HCT116 (cell line): ENCODE data around the gene KCNA2.

Source experiments
- POLR2A ChIP-seq: IDR thresholded peaks from 2 replicates; pipeline ENCODE4 v1.7.0; 2011; ENCODE audit warnings: borderline replicate concordance; ENCODE audit not compliant: insufficient read depth, insufficient read length; ENCODE audit errors: extremely low read depth
- TF ChIP-seq, protein P1 (sequence below), 3 experiments: fragments of 200-600 bp in 1 of 3; sonication (generic) in 1 of 3; IDR thresholded peaks in 2 of 3; conservative IDR thresholded peaks in 1 of 3; 2 replicates each; pipeline ENCODE4 v1.5.1; 2012 to 2017; ENCODE audit warnings: low read depth in 2 of 3, low read length in 2 of 3, antibody characterized with exemption in 1 of 3, borderline replicate concordance in 1 of 3, control low read depth in 1 of 3, mild to moderate bottlenecking in 1 of 3, mixed read lengths in 1 of 3, mixed run types in 1 of 3, moderate library complexity in 1 of 3; ENCODE audit not compliant: insufficient read depth in 1 of 3

DNA sequence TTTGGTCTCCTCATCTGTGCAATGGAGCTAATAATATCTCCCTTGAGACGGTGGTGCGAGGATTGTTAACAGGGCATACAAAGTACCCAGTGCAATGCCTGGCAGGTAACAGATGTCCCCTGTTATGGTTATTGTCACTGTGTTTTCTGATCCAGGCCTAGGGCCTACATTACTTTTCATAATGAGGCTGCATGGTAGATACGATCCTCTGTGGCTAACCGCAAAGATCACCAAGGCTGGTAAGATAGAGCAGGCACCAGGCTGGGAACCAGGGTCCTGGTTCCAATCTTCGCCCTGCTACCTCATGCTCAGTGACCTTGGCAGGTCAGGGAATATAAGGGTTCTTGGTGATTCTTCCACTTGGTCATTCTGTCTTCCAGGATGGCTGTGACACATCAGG, 22.7 kb downstream of the KCNA2 start:
- TF ChIP-seq, protein P1, sequence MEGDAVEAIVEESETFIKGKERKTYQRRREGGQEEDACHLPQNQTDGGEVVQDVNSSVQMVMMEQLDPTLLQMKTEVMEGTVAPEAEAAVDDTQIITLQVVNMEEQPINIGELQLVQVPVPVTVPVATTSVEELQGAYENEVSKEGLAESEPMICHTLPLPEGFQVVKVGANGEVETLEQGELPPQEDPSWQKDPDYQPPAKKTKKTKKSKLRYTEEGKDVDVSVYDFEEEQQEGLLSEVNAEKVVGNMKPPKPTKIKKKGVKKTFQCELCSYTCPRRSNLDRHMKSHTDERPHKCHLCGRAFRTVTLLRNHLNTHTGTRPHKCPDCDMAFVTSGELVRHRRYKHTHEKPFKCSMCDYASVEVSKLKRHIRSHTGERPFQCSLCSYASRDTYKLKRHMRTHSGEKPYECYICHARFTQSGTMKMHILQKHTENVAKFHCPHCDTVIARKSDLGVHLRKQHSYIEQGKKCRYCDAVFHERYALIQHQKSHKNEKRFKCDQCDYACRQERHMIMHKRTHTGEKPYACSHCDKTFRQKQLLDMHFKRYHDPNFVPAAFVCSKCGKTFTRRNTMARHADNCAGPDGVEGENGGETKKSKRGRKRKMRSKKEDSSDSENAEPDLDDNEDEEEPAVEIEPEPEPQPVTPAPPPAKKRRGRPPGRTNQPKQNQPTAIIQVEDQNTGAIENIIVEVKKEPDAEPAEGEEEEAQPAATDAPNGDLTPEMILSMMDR (IDR thresholded peaks at IDR 0.05 in 2 of 3, conservative IDR thresholded peaks at IDR 0.05 in 1 of 3; ENCODE audit: borderline replicate concordance in 1 of 3, insufficient read depth in 1 of 3, low read depth in 2 of 3, low read length in 2 of 3): no peak
- TF ChIP-seq POLR2A: no peak
